HepG2 (cell line): Measurements from ENCODE around the gene DYNC2I2. TPM values are rescaled to one million over a fixed set of nuclear protein-coding genes. Genes with fewer than 3 reads are reported as not detected.

Experiments
- ATF3 ChIP-seq: sonication (generic); formaldehyde crosslinking; IDR thresholded peaks from 2 replicates; pipeline ENCODE4 v1.4.0; 2020; ENCODE audit warnings: missing genetic modification reagents
- ATM ChIP-seq: fragments of 450-650 bp; IDR thresholded peaks from 2 replicates; pipeline ENCODE4 v1.7.1; 2017; ENCODE audit warnings: mild to moderate bottlenecking, borderline replicate concordance
- DRAP1 ChIP-seq: IDR thresholded peaks from 2 replicates; pipeline ENCODE4 v1.6.1; 2016; ENCODE audit warnings: missing genetic modification reagents, missing compliant biosample characterization
- EED ChIP-seq: sonication (generic); formaldehyde crosslinking; IDR thresholded peaks from 2 replicates; pipeline ENCODE4 v1.5.0; 2020; ENCODE audit warnings: mild to moderate bottlenecking, missing genetic modification reagents
- JDP2 ChIP-seq: sonication (generic); formaldehyde crosslinking; IDR thresholded peaks from 2 replicates; pipeline ENCODE4 v1.8.1; 2022; ENCODE audit warnings: missing genetic modification reagents, borderline replicate concordance
- KAT8 ChIP-seq: IDR thresholded peaks from 2 replicates; pipeline ENCODE4 v1.6.1; 2016; ENCODE audit warnings: missing genetic modification reagents, missing compliant biosample characterization
- KLF16 ChIP-seq, 2 experiments: sonication (generic) in 1 of 2; formaldehyde crosslinking in 1 of 2; IDR thresholded peaks; 2 replicates each; pipeline versions ENCODE4 v1.6.1 to v1.8.0; 2016 to 2023; ENCODE audit warnings: missing genetic modification reagents in 2 of 2, missing compliant biosample characterization in 1 of 2
- MED1 ChIP-seq: sonication (generic); formaldehyde crosslinking; IDR thresholded peaks from 2 replicates; pipeline ENCODE4 v1.4.0; 2020; ENCODE audit warnings: missing genetic modification reagents
- NRL ChIP-seq: sonication (generic); formaldehyde crosslinking; IDR thresholded peaks from 2 replicates; pipeline ENCODE4 v1.5.0; 2020; ENCODE audit warnings: missing genetic modification reagents, mild to moderate bottlenecking, moderate library complexity, borderline replicate concordance
- SMAD3 ChIP-seq: sonication (generic); formaldehyde crosslinking; IDR thresholded peaks from 2 replicates; pipeline ENCODE4 v1.4.0; 2020; ENCODE audit warnings: missing genetic modification reagents
- STAT6 ChIP-seq: sonication (generic); formaldehyde crosslinking; IDR thresholded peaks from 2 replicates; pipeline ENCODE4 v1.4.0; 2020; ENCODE audit warnings: missing genetic modification reagents, mild to moderate bottlenecking, borderline replicate concordance
- XRCC5 ChIP-seq: fragments of 200-400 bp; formaldehyde crosslinking; optimal IDR thresholded peaks from 2 replicates; pipeline ENCODE3; 2017; ENCODE audit warnings: mild to moderate bottlenecking, low read length
- ZNF318 ChIP-seq: sonication (generic); formaldehyde crosslinking; IDR thresholded peaks from 2 replicates; pipeline ENCODE4 v1.4.0; 2020; ENCODE audit warnings: mild to moderate bottlenecking, missing genetic modification reagents
- ZNF367 ChIP-seq: sonication (generic); formaldehyde crosslinking; IDR thresholded peaks from 2 replicates; pipeline ENCODE4 v1.4.0; 2020; ENCODE audit warnings: missing genetic modification reagents, borderline replicate concordance
- ZNF564 ChIP-seq: sonication (generic); formaldehyde crosslinking; IDR thresholded peaks from 2 replicates; pipeline ENCODE4 v1.8.1; 2023; ENCODE audit warnings: mild to moderate bottlenecking, missing genetic modification reagents
- ZNF678 ChIP-seq: sonication (generic); formaldehyde crosslinking; IDR thresholded peaks from 2 replicates; pipeline ENCODE4 v1.4.0; 2020; ENCODE audit warnings: mild to moderate bottlenecking, missing genetic modification reagents
- ZNF784 ChIP-seq: sonication (generic); formaldehyde crosslinking; IDR thresholded peaks from 2 replicates; pipeline ENCODE4 v1.5.1; 2020; ENCODE audit warnings: missing genetic modification reagents, mild to moderate bottlenecking, borderline replicate concordance
- polyA plus RNA-seq, 8 experiments: library from polyadenylated mRNA; depleted of rRNA in 3 of 8; stranded (reverse) in 7 of 8; unstranded in 1 of 8; fragments of >200 nt; fragmentation: Illumina TruSeq in 4 of 8; extraction: Trizol in 4 of 8; gene quantifications; 2 replicates each; pipeline versions ENCODE4 v1.2.1 to v1.2.3, GENCODE V29; 2011 to 2016; ENCODE audit warnings: low read depth in 4 of 8, missing spikeins in 1 of 8, mixed read lengths in 1 of 8; ENCODE audit not compliant: insufficient read depth in 1 of 8
- total RNA-seq, 5 experiments: library from RNA; depleted of rRNA; stranded (reverse); fragments of >200 nt; fragmentation: Illumina TruSeq; extraction: Trizol; gene quantifications; 2 replicates each; pipeline ENCODE4 v1.2.3, GENCODE V29; 2016; ENCODE audit warnings: low read depth in 1 of 5

The DYNC2I2 gene
- total and polyA plus RNA-seq, 2 of the 13 experiments (the other 11 are each of a cell fraction or from before 2014, with no cell fraction given), result 13.7 to 40.2 TPM

GRCh38 chr9:128702445-128702948 is 45.9 kb upstream of the DYNC2I2 start, which contains the start of gene PKN3 (continued):
- peak in 1 of 2 experiments; percentile 37; a peak in 1 of 4 replicates for TF ChIP-seq KLF16 (CRISPR knock-in tag; IDR thresholded peaks at IDR 0.05)
- peak; percentile 51; the same call in 1 of the 2 replicates for TF ChIP-seq ZNF564 (CRISPR knock-in tag)
- no peak for TF ChIP-seq ZNF367 (CRISPR knock-in tag)
- no peak for TF ChIP-seq ATF3 (CRISPR knock-in tag)
- no peak for TF ChIP-seq NRL (CRISPR knock-in tag)
- no peak for TF ChIP-seq SMAD3 (CRISPR knock-in tag)
- no peak for TF ChIP-seq KAT8 (CRISPR knock-in tag)
- no peak for TF ChIP-seq ATM
- TF ChIP-seq ZNF784, result peak; percentile 20; the same call in 1 of the 2 replicates
- TF ChIP-seq DRAP1 (CRISPR knock-in tag), result no peak; the same call in 1 of the 2 replicates
- 0 out of 2 replicates have a peak, but pooled peaks have one; percentile 32 for TF ChIP-seq ZNF678 (CRISPR knock-in tag)
- no peak for TF ChIP-seq ZNF318 (CRISPR knock-in tag)
- TF ChIP-seq STAT6 (CRISPR knock-in tag), result no peak; the same call in 1 of the 2 replicates
- 0 out of 2 replicates have a peak, but pooled peaks have one; percentile 66 for TF ChIP-seq EED (CRISPR knock-in tag)
- TF ChIP-seq XRCC5, result peak; percentile 76
- TF ChIP-seq JDP2 (CRISPR knock-in tag), result no peak; the same call in 1 of the 2 replicates
- peak; percentile 14; the same call in 1 of the 2 replicates for TF ChIP-seq MED1
